HG03439 (cell line): Measurements from ENCODE around the gene TRIM39.
"Not testable (repeated sequence)": the region's sequence is repeated elsewhere in the genome, so short reads cannot be mapped to it uniquely, and the experiment has no call there.

Experiments used
- ATAC-seq: cut with Tn5 transposase; IDR thresholded peaks from one replicate; pipeline ENCODE4 v1.9.1; 2021; ENCODE audit warnings: mild to moderate bottlenecking, moderate library complexity; ENCODE audit not compliant: unreplicated experiment

The TRIM39 gene

DNA sequence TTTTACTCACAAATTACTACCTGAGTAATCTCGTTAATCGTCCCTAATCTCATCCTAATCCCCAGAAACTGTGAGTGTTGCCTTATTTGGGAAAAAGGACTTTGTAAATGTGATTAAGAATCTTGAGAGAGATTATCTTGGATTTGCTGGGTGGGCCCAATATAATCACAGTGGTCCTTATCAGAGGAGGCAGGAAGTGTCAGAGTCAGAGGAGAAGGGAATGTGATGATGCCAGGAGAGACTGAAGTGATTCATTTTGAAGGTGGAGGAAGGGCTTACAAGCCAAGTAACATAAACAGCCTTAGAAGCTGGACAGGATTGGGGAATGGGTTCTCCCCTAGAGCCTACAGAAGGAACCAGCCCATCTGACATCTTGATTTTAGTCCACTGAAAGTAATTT, 34.9 kb downstream of the TRIM39 start:
- ATAC-seq: no peak

DNA sequence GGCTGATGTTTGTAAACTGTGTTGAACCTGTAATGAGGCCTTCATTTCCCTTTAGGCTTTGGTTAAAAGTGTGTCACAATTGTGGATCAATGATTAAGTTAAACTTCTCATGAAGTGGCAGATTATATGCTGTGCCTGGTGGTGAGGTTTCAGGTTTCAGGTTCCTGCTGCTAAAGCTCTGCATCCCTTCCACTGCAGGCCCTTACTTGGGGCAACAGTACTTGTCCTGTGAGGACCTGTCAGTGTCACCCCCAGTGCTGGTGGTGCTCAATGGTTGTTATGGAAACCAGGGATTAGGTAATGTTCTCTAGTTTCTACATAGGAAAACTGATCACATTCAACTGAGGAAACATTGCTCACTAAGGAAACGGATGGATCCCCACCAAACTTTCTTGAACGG, 36.7 kb downstream of the TRIM39 start:
- no peak for ATAC-seq

GRCh38 chr6:30364591-30364990, 37.9 kb downstream of the TRIM39 start:
- no peak for ATAC-seq

GRCh38 chr6:30369280-30369679, 42.6 kb downstream of the TRIM39 start:
- ATAC-seq: not testable (repeated sequence)

DNA sequence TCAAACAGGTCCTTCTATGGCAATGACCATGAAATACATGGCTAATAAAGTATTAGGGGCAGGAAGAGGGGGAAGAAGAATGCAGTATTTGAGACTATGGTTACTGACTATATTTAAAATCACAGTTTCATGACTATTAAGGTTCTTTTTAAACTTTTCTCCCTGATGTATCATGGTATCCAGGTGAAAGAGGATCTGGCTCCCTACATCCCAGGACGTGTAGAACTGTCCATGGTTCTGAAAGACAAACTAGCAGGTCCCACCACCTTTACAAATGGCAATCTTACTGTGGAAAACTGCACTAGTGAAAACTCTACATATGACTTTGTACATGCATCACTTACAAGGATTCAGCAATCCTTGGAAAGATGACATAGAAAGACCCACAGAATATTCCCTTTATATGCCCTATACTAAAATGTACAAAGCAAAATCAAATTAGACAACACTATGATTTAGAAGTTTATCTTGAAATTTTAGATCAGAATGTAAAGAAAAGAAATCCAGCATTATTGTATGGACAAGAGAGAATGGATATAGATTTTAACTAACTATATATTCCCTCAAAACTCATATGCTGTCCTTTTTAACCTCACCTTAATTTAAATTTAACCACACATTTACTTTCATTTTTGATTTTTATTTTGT, 51.7 kb downstream of the TRIM39 start:
- ATAC-seq: no peak

DNA sequence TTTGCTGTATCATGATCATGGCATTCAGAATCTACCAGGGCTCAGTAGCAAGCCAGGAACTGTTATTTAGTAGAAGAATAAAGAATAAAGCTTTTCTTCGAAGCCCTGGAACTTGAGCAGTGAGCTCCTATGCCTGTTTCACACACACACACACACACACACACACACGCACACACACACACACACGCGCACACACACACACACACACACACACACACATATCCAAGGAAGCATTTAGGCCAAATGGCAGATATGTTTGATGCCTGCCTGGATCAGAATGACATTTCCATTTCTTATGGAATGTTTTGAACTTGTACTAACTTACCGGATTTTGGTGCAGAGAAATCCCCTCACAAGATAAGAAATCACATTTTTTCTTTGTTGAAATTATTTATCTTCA, 53.7 kb downstream of the TRIM39 start:
- ATAC-seq: no peak

DNA sequence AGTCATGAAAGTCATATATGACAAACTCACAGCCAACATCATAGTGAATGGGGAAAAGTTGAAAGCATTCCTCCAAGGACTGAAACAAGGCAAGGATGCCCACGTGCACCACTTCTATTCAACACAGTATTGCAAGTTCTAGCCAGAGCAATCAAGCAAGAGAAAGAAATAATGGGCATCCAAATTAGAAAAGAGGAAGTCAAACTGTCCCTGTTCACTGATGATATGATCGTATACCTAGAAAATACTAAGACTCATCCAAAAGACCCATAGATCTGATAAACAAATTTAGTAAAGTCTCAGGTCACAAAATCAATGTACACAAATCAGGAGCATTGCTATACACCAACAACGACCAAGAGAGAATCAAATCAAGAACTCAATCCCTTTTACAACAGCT, 59.4 kb downstream of the TRIM39 start:
- no peak for ATAC-seq

DNA sequence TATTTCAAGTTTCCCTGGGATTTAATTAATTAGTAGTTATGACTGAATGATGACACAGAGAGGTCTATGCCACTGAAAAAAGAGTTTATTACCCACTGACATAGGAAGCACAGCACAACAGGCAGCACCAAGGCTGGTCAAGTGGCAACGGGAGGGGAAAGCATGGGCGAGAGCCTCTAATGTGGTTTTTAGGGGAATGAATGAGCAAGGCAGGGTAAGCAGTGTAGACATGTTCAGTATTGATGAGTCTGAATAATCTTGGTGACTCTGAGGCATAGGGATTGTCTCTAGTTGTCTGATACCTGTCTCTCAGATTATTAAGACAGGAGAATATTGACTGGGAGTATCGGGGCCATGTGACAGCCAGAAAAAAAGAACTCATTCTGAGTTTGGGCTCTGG, 64.5 kb downstream of the TRIM39 start:
- no peak for ATAC-seq
